OCI-LY7 (cell line): ENCODE data around the gene SCFD2.

Experiments used
- CTCF ChIP-seq: fragments of 200-600 bp; sonication (generic); conservative IDR thresholded peaks from 2 replicates; pipeline ENCODE4 v1.5.1; 2014; ENCODE audit warnings: mild to moderate bottlenecking, antibody characterized with exemption, low read length, moderate library complexity, mixed read lengths
- EZH2phosphoT487 ChIP-seq: fragments of 200-600 bp; sonication (generic); IDR thresholded peaks from 2 replicates; pipeline ENCODE4 v1.6.1; 2018; ENCODE audit warnings: low read depth, borderline replicate concordance, mild to moderate bottlenecking, mixed run types, antibody characterized with exemption, low read length, moderate library complexity, mixed read lengths

- TF ChIP-seq CTCF (no peak), EZH2phosphoT487 (no peak)
These were observed 195.9 kb downstream of the SCFD2 start for GRCh38 chr4:53169695-53170617.
